ENCODE data around the gene PTPRE. TPM values are rescaled to one million over a fixed set of nuclear protein-coding genes. Genes with fewer than 3 reads are reported as not detected.

Gene PTPRE
- total RNA-seq, 1 donor from 2014 or later, result 16.3 TPM

- DNase-seq (ENCODE audit: low spot score in 2 of 2) (no peak), FAIRE-seq (no peak)
These were observed 16.7 kb downstream of the PTPRE start for GRCh38 chr10:127923646-127924045.

GRCh38 chr10:127925471-127926207 lies 18.7 kb downstream of the PTPRE start:
- DNase-seq (ENCODE audit: low spot score in 2 of 2), result no peak

GRCh38 chr10:127926455-127926854 lies 19.6 kb downstream of the PTPRE start:
- FAIRE-seq, result no peak
- DNase-seq (ENCODE audit: low spot score in 2 of 2), result no peak

More at GRCh38 chr10:127925471-127926207, 18.7 kb downstream of the PTPRE start:
- no peak for FAIRE-seq

- FAIRE-seq (no peak), DNase-seq (ENCODE audit: low spot score in 2 of 2) (no peak)
These were observed 21.3 kb downstream of the PTPRE start for GRCh38 chr10:127928021-127928806.

GRCh38 chr10:127932521-127933270 lies 25.8 kb downstream of the PTPRE start:
- FAIRE-seq (no peak), DNase-seq (ENCODE audit: low spot score in 2 of 2) (no peak)

GRCh38 chr10:127933271-127933670 lies 26.4 kb downstream of the PTPRE start:
- DNase-seq (ENCODE audit: low spot score in 2 of 2), result no peak
- no peak for FAIRE-seq

GRCh38 chr10:127934383-127934782 lies 27.5 kb downstream of the PTPRE start:
- FAIRE-seq (no peak), DNase-seq (ENCODE audit: low spot score in 2 of 2) (no peak)

- DNase-seq (ENCODE audit: low spot score in 2 of 2) (no peak), FAIRE-seq (no peak)
These were observed 28.2 kb downstream of the PTPRE start for GRCh38 chr10:127935071-127935561.

- no peak for FAIRE-seq
- no peak for DNase-seq (ENCODE audit: low spot score in 2 of 2)
These were observed 30.2 kb downstream of the PTPRE start for GRCh38 chr10:127937069-127937468.

GRCh38 chr10:127937915-127938463 lies 31.1 kb downstream of the PTPRE start:
- no peak for FAIRE-seq
- DNase-seq (ENCODE audit: low spot score in 2 of 2), result no peak

- DNase-seq (ENCODE audit: low spot score in 2 of 2) (no peak), FAIRE-seq (no peak)
These were observed 33.0 kb downstream of the PTPRE start for GRCh38 chr10:127939786-127940330.

- no peak for DNase-seq (ENCODE audit: low spot score in 2 of 2)
- FAIRE-seq, result no peak
These were observed 34.1 kb downstream of the PTPRE start for GRCh38 chr10:127940866-127941640.

GRCh38 chr10:127942811-127943210 lies 35.9 kb downstream of the PTPRE start:
- DNase-seq (ENCODE audit: low spot score in 2 of 2), result no peak
- no peak for FAIRE-seq

GRCh38 chr10:127943336-127943910 lies 36.5 kb downstream of the PTPRE start:
- no peak for FAIRE-seq
- DNase-seq (ENCODE audit: low spot score in 2 of 2), result no peak

- FAIRE-seq (no peak), DNase-seq (ENCODE audit: low spot score in 2 of 2) (no peak)
These were observed 37.4 kb downstream of the PTPRE start for GRCh38 chr10:127944256-127944655.

- FAIRE-seq (no peak), DNase-seq (ENCODE audit: low spot score in 2 of 2) (no peak)
These were observed 38.4 kb downstream of the PTPRE start for GRCh38 chr10:127945341-127945758.

GRCh38 chr10:127945948-127946711 lies 39.2 kb downstream of the PTPRE start:
- DNase-seq (ENCODE audit: low spot score in 2 of 2) (no peak), FAIRE-seq (no peak)

- FAIRE-seq (no peak), DNase-seq (ENCODE audit: low spot score in 2 of 2) (no peak)
These were observed 40.3 kb downstream of the PTPRE start for GRCh38 chr10:127947211-127947610.

Data from frontal cortex (tissue), 4 donors.